Activated naive CD4-positive, alpha-beta T cell treated with anti-CD3 and anti-CD28 coated beads, Interleukin-2, amount 50 U/mL, for 72 hours (primary cell): Measurements from ENCODE around the gene SPSB1. TPM values are rescaled to one million over a fixed set of nuclear protein-coding genes. Genes with fewer than 3 reads are reported as not detected.

Source experiments
- ATAC-seq, 2 donors: fragments of 150-1000 bp; cut with Tn5 transposase; 2 replicates each; pipeline ENCODE4 v1.10.0; 2021; ENCODE audit warnings: mild to moderate bottlenecking in 2 of 2, moderate library complexity in 2 of 2
- DNase-seq, 2 donors: peaks; one replicate each; pipeline ENCODE4 v3.0.0; 2021 to 2022; ENCODE audit warnings: low spot score in 2 of 2
- H3K27ac Mint-ChIP-seq, 2 donors: one replicate each; pipeline ENCODE4 v1.8.0; 2022; ENCODE audit warnings: mild to moderate bottlenecking in 2 of 2, mixed read lengths in 2 of 2
- H3K36me3 Mint-ChIP-seq, 2 donors: one replicate each; pipeline ENCODE4 v1.8.0; 2022; ENCODE audit warnings: mixed read lengths in 2 of 2
- H3K9me3 Mint-ChIP-seq, 2 donors: one replicate each; pipeline ENCODE4 v1.8.0; 2022; ENCODE audit warnings: mixed read lengths in 2 of 2
- total RNA-seq, 2 donors: library from RNA; stranded (reverse); gene quantifications; one replicate each; pipeline ENCODE4 v1.2.3, GENCODE V29; 2022

SPSB1 gene
- total RNA-seq, 2 donors from 2014 or later, result 3.8 to 12.6 TPM

- H3K9me3 Mint-ChIP-seq, result peaks cover 5 to 6% of the 10 kb centered on the region in 2 donors
- ATAC-seq, result no peak
- peaks cover 4 to 12% of the 10 kb centered on the region in 2 donors for H3K36me3 Mint-ChIP-seq
- no peak for DNase-seq
- H3K27ac Mint-ChIP-seq, result peak overlapping the region in 1 of 2 donors; percentile 44
These were observed 39.1 kb upstream of the SPSB1 start for GRCh38 chr1:9253453-9254105.

GRCh38 chr1:9256332-9256731, 36.4 kb upstream of the SPSB1 start:
- DNase-seq (no peak), ATAC-seq (no peak)
- no peak overlapping the region for H3K27ac Mint-ChIP-seq
- peaks cover 18 to 38% of the 10 kb centered on the region in 2 donors for H3K36me3 Mint-ChIP-seq
- H3K9me3 Mint-ChIP-seq, result peaks cover 22 to 31% of the 10 kb centered on the region in 2 donors

- Mint-ChIP-seq H3K36me3 (peaks cover 18 to 38% of the 10 kb centered on the region in 2 donors), H3K9me3 (peaks cover 22 to 31% of the 10 kb centered on the region in 2 donors), H3K27ac (peak overlapping the region in 1 of 2 donors; percentile 60)
- ATAC-seq, result peak in 1 of 2 donors; percentile 16
- DNase-seq, result no peak
These were observed 34.8 kb upstream of the SPSB1 start for GRCh38 chr1:9257851-9258250.

- DNase-seq, result no peak
These were observed 34.1 kb upstream of the SPSB1 start for GRCh38 chr1:9258629-9259028.

GRCh38 chr1:9260059-9260766, 32.5 kb upstream of the SPSB1 start:
- Mint-ChIP-seq H3K36me3 (peaks cover 18 to 38% of the 10 kb centered on the region in 2 donors), H3K27ac (peak overlapping the region in 1 of 2 donors; percentile 89), H3K9me3 (peaks cover 22 to 31% of the 10 kb centered on the region in 2 donors)
- peak in 1 of 2 donors; percentile 35 for ATAC-seq
- no peak for DNase-seq

More at GRCh38 chr1:9258629-9259028, 34.1 kb upstream of the SPSB1 start:
- H3K27ac Mint-ChIP-seq, result peak overlapping the region in 1 of 2 donors; percentile 48
- ATAC-seq, result no peak
- H3K36me3 Mint-ChIP-seq, result peaks cover 18 to 38% of the 10 kb centered on the region in 2 donors
- H3K9me3 Mint-ChIP-seq, result peaks cover 22 to 31% of the 10 kb centered on the region in 2 donors

GRCh38 chr1:9261496-9261895, 31.2 kb upstream of the SPSB1 start:
- ATAC-seq, result no peak
- no peak overlapping the region for H3K27ac Mint-ChIP-seq
- peaks cover 22 to 31% of the 10 kb centered on the region in 2 donors for H3K9me3 Mint-ChIP-seq

GRCh38 chr1:9262096-9262986, 30.4 kb upstream of the SPSB1 start:
- DNase-seq (no peak), ATAC-seq (no peak)
- no peak overlapping the region for H3K27ac Mint-ChIP-seq
- peaks cover 18 to 38% of the 10 kb centered on the region in 2 donors for H3K36me3 Mint-ChIP-seq
- peaks cover 22 to 31% of the 10 kb centered on the region in 2 donors for H3K9me3 Mint-ChIP-seq

More at GRCh38 chr1:9261496-9261895, 31.2 kb upstream of the SPSB1 start:
- H3K36me3 Mint-ChIP-seq, result peaks cover 18 to 38% of the 10 kb centered on the region in 2 donors
- DNase-seq, result no peak

GRCh38 chr1:9263276-9263855, 29.3 kb upstream of the SPSB1 start:
- Mint-ChIP-seq H3K27ac (no peak overlapping the region), H3K36me3 (peaks cover 16 to 28% of the 10 kb centered on the region in 2 donors), H3K9me3 (peaks cover 20 to 27% of the 10 kb centered on the region in 2 donors)
- ATAC-seq (no peak), DNase-seq (no peak)

GRCh38 chr1:9263984-9264872, 28.5 kb upstream of the SPSB1 start:
- DNase-seq (no peak), ATAC-seq (no peak)
- H3K36me3 Mint-ChIP-seq, result peaks cover 9 to 20% of the 10 kb centered on the region in 2 donors
- H3K9me3 Mint-ChIP-seq, result peaks cover 13 to 20% of the 10 kb centered on the region in 2 donors
- no peak overlapping the region for H3K27ac Mint-ChIP-seq

- DNase-seq (no peak), ATAC-seq (no peak)
- Mint-ChIP-seq H3K36me3 (peaks cover 1 to 12% of the 10 kb centered on the region in 2 donors), H3K27ac (no peak overlapping the region), H3K9me3 (peaks cover 4 to 12% of the 10 kb centered on the region in 2 donors)
These were observed 27.7 kb upstream of the SPSB1 start for GRCh38 chr1:9265037-9265436.

GRCh38 chr1:9265968-9266367, 26.7 kb upstream of the SPSB1 start:
- Mint-ChIP-seq H3K36me3 (peaks cover 0 to 3% of the 10 kb centered on the region in 2 donors), H3K27ac (no peak overlapping the region), H3K9me3 (peaks cover 0 to 2% of the 10 kb centered on the region in 2 donors)
- ATAC-seq, result no peak
- no peak for DNase-seq

GRCh38 chr1:9267352-9267686, 25.4 kb upstream of the SPSB1 start:
- no peak overlapping the region for H3K27ac Mint-ChIP-seq
- ATAC-seq (peak in 1 of 2 donors; percentile 39), DNase-seq (no peak)
- H3K36me3 Mint-ChIP-seq, result no peaks in the 10 kb centered on the region
- no peaks in the 10 kb centered on the region for H3K9me3 Mint-ChIP-seq

- no peaks in the 10 kb centered on the region for H3K9me3 Mint-ChIP-seq
These were observed 24.7 kb upstream of the SPSB1 start for GRCh38 chr1:9267827-9268581.

GRCh38 chr1:9269078-9269501, 23.6 kb upstream of the SPSB1 start:
- H3K36me3 Mint-ChIP-seq, result no peaks in the 10 kb centered on the region
- DNase-seq (no peak), ATAC-seq (no peak)
- no peaks in the 10 kb centered on the region for H3K9me3 Mint-ChIP-seq
- H3K27ac Mint-ChIP-seq, result no peak overlapping the region

More at GRCh38 chr1:9267827-9268581, 24.7 kb upstream of the SPSB1 start:
- ATAC-seq (no peak), DNase-seq (no peak)
- H3K36me3 Mint-ChIP-seq, result no peaks in the 10 kb centered on the region
- H3K27ac Mint-ChIP-seq, result no peak overlapping the region

- Mint-ChIP-seq H3K27ac (no peak overlapping the region), H3K36me3 (no peaks in the 10 kb centered on the region), H3K9me3 (no peaks in the 10 kb centered on the region)
- ATAC-seq (no peak), DNase-seq (no peak)
These were observed 23.0 kb upstream of the SPSB1 start for GRCh38 chr1:9269721-9270120.
